BJ (cell line): ENCODE results near the gene MYH9. TPM values are rescaled to one million over a fixed set of nuclear protein-coding genes. Genes with fewer than 3 reads are reported as not detected.

Experiments used
- CTCF ChIA-PET: fragments of 350-600 bp; formaldehyde crosslinking; extraction: SDS; loops from one replicate; lab custom pipeline; 2021; ENCODE audit warnings: antibody characterized with exemption, inconsistent platforms; lab: Yijun Ruan, JAX
- POLR2A ChIA-PET: fragments of 300-600 bp; sonication (Branson Sonifier 250); formaldehyde crosslinking; extraction: SDS; loops from one replicate; lab custom pipeline; 2021; ENCODE audit warnings: antibody characterized with exemption; lab: Charles Lee
- DNase-seq: peaks from one replicate; pipeline ENCODE4 v3.0.0-alpha.2; 2011; ENCODE audit warnings: low read depth
- H3K27me3 ChIP-seq: 2 replicates; pipeline ENCODE4 v1.6.0; 2011; ENCODE audit warnings: low read length; ENCODE audit not compliant: control insufficient read depth, insufficient read depth
- H3K36me3 ChIP-seq: 2 replicates; pipeline ENCODE4 v1.5.1; 2011; ENCODE audit warnings: low read length; ENCODE audit not compliant: control insufficient read depth, insufficient read depth
- H3K4me3 ChIP-seq: 2 replicates; pipeline ENCODE4 v1.5.1; 2011; ENCODE audit warnings: low read depth, mild to moderate bottlenecking, control low read depth, low read length
- polyA plus RNA-seq: library from polyadenylated mRNA; depleted of rRNA; stranded (reverse); fragments of >200 nt; gene quantifications from 2 replicates; pipeline ENCODE4 v1.2.3, GENCODE V29; 2011; rRNA removed
- small RNA-seq: library from RNA; depleted of rRNA; stranded (forward); fragments of <200 nt; gene quantifications from one replicate; pipeline ENCODE3, GENCODE V24; 2012; ENCODE audit warnings: low replicate concordance, low read depth; ENCODE audit not compliant: insufficient read length
- TF ChIP-seq, protein P1 (sequence below): IDR thresholded peaks from 2 replicates; pipeline ENCODE4 v1.5.1; 2011; ENCODE audit warnings: low read depth, mild to moderate bottlenecking, control low read depth, inconsistent platforms, low read length, moderate library complexity; ENCODE audit not compliant: insufficient read depth

MYH9 gene
- polyA plus RNA-seq, 1 experiment, result 340 TPM

DNA sequence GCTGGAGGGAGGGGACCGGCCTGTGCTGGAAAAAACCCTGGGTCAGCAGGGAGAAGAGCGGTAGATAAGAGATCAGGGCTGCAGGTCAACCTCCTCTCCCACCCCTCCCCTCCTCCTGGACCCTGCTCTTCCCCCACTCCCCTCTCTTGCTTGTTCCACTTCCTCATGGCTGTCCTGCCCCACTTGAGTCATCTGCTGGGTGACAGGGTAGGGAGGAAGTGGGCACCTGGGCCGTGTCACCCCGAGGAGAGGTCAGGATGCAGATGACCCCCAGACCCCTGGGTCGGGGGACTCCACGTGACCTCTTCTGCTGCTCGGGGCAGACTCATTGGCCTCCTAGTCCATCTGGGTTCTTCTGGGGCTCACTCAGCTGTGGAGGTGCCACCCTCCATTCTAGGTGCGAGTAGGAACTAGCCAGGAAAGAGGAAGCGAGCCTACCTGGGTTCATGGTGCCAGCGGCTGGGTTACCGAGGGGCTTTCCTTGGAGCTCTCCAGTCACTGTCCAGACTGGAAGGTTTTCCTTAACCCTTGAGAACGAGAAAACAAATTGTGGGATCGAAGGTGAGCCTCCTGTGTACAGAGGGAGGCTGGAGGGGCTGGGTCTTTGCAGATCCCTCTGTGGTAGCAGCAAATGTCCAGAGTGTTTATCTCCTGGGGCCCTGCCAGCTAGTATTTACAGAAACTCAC lies 154.9 kb downstream of the MYH9 start:
- Histone ChIP-seq H3K27me3 (no peaks in the 10 kb centered on the region), H3K4me3 (no peak overlapping the region), H3K36me3 (peaks cover 24% of the 10 kb centered on the region)
- DNase-seq, result no peak
- CTCF ChIA-PET, result no interaction called here
- POLR2A ChIA-PET, result no interaction called here
- TF ChIP-seq, protein P1, sequence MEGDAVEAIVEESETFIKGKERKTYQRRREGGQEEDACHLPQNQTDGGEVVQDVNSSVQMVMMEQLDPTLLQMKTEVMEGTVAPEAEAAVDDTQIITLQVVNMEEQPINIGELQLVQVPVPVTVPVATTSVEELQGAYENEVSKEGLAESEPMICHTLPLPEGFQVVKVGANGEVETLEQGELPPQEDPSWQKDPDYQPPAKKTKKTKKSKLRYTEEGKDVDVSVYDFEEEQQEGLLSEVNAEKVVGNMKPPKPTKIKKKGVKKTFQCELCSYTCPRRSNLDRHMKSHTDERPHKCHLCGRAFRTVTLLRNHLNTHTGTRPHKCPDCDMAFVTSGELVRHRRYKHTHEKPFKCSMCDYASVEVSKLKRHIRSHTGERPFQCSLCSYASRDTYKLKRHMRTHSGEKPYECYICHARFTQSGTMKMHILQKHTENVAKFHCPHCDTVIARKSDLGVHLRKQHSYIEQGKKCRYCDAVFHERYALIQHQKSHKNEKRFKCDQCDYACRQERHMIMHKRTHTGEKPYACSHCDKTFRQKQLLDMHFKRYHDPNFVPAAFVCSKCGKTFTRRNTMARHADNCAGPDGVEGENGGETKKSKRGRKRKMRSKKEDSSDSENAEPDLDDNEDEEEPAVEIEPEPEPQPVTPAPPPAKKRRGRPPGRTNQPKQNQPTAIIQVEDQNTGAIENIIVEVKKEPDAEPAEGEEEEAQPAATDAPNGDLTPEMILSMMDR, result no peak

Small RNAs within 50 kb of the gene (small RNA-seq; reads per million reads assigned to genes)
- gene MIR6819, result not detected

Other genes starting within 250 kb of the MYH9 start
- gene APOL3, start 227.2 kb downstream of the MYH9 start, polyA plus RNA-seq, result 4.9 and 6.7 TPM in 2 replicates
- 0.16 and 0.23 TPM in 2 replicates for gene APOL4, start 186.2 kb downstream of the MYH9 start, polyA plus RNA-seq
- 24.5 and 27.8 TPM in 2 replicates for gene APOL2, start 148.4 kb downstream of the MYH9 start, polyA plus RNA-seq
- 1.5 and 1.9 TPM in 2 replicates for gene APOL1, start 134.8 kb downstream of the MYH9 start, polyA plus RNA-seq
- 139 and 192 TPM in 2 replicates for gene TXN2, start 93.7 kb upstream of the MYH9 start, polyA plus RNA-seq
- 1.6 and 3.2 TPM in 2 replicates for gene FOXRED2, start 119.1 kb upstream of the MYH9 start, polyA plus RNA-seq
- 420 and 505 TPM in 2 replicates for gene EIF3D, start 141.2 kb upstream of the MYH9 start, polyA plus RNA-seq